Smooth muscle cell (in vitro differentiated cells): Measurements from ENCODE around the gene KCNK4. TPM values are rescaled to one million over a fixed set of nuclear protein-coding genes. Genes with fewer than 3 reads are reported as not detected.
"Not testable (repeated sequence)": the region's sequence is repeated elsewhere in the genome, so short reads cannot be mapped to it uniquely, and the experiment has no call there.

Source experiments
- DNase-seq: peaks from one replicate; lab custom pipeline; 2025; ENCODE audit not compliant: unreplicated experiment; lab: John Stamatoyannopoulos, UW
- H2AFZ ChIP-seq: fragments of 200-600 bp; sonication (generic); 2 replicates; pipeline ENCODE4 v1.6.0; 2016; ENCODE audit warnings: antibody characterized with exemption, low read depth, mild to moderate bottlenecking
- H3F3A ChIP-seq: fragments of 200-600 bp; sonication (generic); 2 replicates; pipeline ENCODE4 v1.6.0; 2017; ENCODE audit warnings: antibody characterized with exemption, low read depth
- H3K27ac ChIP-seq: fragments of 200-600 bp; sonication (generic); 2 replicates; pipeline ENCODE4 v1.5.1; 2016; ENCODE audit warnings: low read depth, mild to moderate bottlenecking
- H3K27me3 ChIP-seq: fragments of 200-600 bp; sonication (generic); 2 replicates; pipeline ENCODE4 v1.6.1; 2016; ENCODE audit warnings: low read depth, mild to moderate bottlenecking
- H3K36me3 ChIP-seq: fragments of 200-600 bp; sonication (generic); 2 replicates; pipeline ENCODE4 v1.5.1; 2016; ENCODE audit warnings: low read depth
- H3K4me1 ChIP-seq: fragments of 200-600 bp; sonication (generic); 2 replicates; pipeline ENCODE4 v1.5.1; 2016; ENCODE audit warnings: low read depth
- H3K4me2 ChIP-seq: fragments of 200-600 bp; sonication (generic); 2 replicates; pipeline ENCODE4 v1.6.0; 2016; ENCODE audit warnings: mild to moderate bottlenecking
- H3K4me3 ChIP-seq: fragments of 200-600 bp; sonication (generic); 2 replicates; pipeline ENCODE4 v1.5.1; 2016; ENCODE audit warnings: mild to moderate bottlenecking
- H3K79me2 ChIP-seq: fragments of 200-600 bp; sonication (generic); 2 replicates; pipeline ENCODE4 v1.6.0; 2016; ENCODE audit warnings: low read depth, mild to moderate bottlenecking
- H3K9ac ChIP-seq: fragments of 200-600 bp; sonication (generic); 2 replicates; pipeline ENCODE4 v1.6.0; 2016; ENCODE audit warnings: low read depth
- H3K9me3 ChIP-seq: fragments of 200-600 bp; sonication (generic); replicated peaks from 2 replicates; pipeline ENCODE4 v1.5.1; 2016; ENCODE audit warnings: low read depth
- H4K20me1 ChIP-seq: fragments of 200-600 bp; sonication (generic); 2 replicates; pipeline ENCODE4 v1.6.0; 2016; ENCODE audit warnings: low read depth
- CTCF ChIP-seq: fragments of 200-600 bp; sonication (generic); IDR thresholded peaks from 2 replicates; pipeline ENCODE4 v1.5.1; 2017; ENCODE audit warnings: borderline replicate concordance, mild to moderate bottlenecking, antibody characterized with exemption; ENCODE audit not compliant: insufficient read depth, poor library complexity, severe bottlenecking
- WGBS: methylation state at CpG from one replicate; pipeline ENCODE4 v1.1.7; 2016; ENCODE audit warnings: low lambda C conversion rate; 5-methylcytosine and 5-hydroxymethylcytosine counted together
- polyA plus RNA-seq: library from polyadenylated mRNA; unstranded; fragments of >200 nt; fragmentation: Nextera tagmentation; extraction: Ambion mirVana; gene quantifications from 2 replicates; pipeline ENCODE4 v1.2.1, GENCODE V29; 2016
- total RNA-seq: library from RNA; depleted of rRNA; stranded (reverse); fragments of >200 nt; gene quantifications from 2 replicates; pipeline ENCODE4 v1.2.3, GENCODE V29; 2014

KCNK4 gene
- total and polyA plus RNA-seq, 2 experiments from 2014 or later, result not detected

GRCh38 chr11:64306563-64306875 lies 15.4 kb downstream of the KCNK4 start:
- no peak for TF ChIP-seq CTCF
- Histone ChIP-seq H4K20me1 (peaks cover 7% of the 10 kb centered on the region), H3K27me3 (no peaks in the 10 kb centered on the region), H3K4me3 (peak overlapping the region; percentile 82), H3K79me2 (peaks cover 30% of the 10 kb centered on the region), H3F3A (no peaks in the 10 kb centered on the region), H3K36me3 (no peaks in the 10 kb centered on the region), H3K9me3 (no peaks in the 10 kb centered on the region), H3K4me1 (peaks cover 6% of the 10 kb centered on the region), H3K9ac (no peak overlapping the region), H3K27ac (no peak overlapping the region), H2AFZ (no peak overlapping the region), H3K4me2 (peak overlapping the region; percentile 99)
- 37% methylated on average over 9 of the region's 9 CpGs for WGBS
- DNase-seq, result no peak

- no peak for DNase-seq
- Histone ChIP-seq H3K79me2 (peaks cover 30% of the 10 kb centered on the region), H3K36me3 (no peaks in the 10 kb centered on the region), H3K4me3 (peak overlapping the region; percentile 82), H4K20me1 (peaks cover 7% of the 10 kb centered on the region), H3F3A (no peaks in the 10 kb centered on the region), H3K4me1 (peaks cover 6% of the 10 kb centered on the region), H3K27me3 (no peaks in the 10 kb centered on the region), H3K27ac (no peak overlapping the region), H2AFZ (no peak overlapping the region), H3K4me2 (peak overlapping the region; percentile 99), H3K9me3 (no peaks in the 10 kb centered on the region), H3K9ac (no peak overlapping the region)
- 91% methylated on average over 15 of the region's 15 CpGs for whole genome bisulfite sequencing
- no peak for TF ChIP-seq CTCF
Measured at GRCh38 chr11:64306876-64307622, 15.9 kb downstream of the KCNK4 start.

- WGBS, result 79% methylated on average over 5 of the region's 5 CpGs
- not testable (repeated sequence) for H3K27ac ChIP-seq, DNase-seq, H4K20me1 ChIP-seq, H3K4me1 ChIP-seq, H3K27me3 ChIP-seq, H2AFZ ChIP-seq, H3K36me3 ChIP-seq, H3K9me3 ChIP-seq, H3K9ac ChIP-seq, H3F3A ChIP-seq, H3K4me2 ChIP-seq, H3K4me3 ChIP-seq
- peaks cover 30% of the 10 kb centered on the region for H3K79me2 ChIP-seq
Measured at GRCh38 chr11:64307795-64308194, 16.7 kb downstream of the KCNK4 start.

GRCh38 chr11:64312947-64313346 lies 21.8 kb downstream of the KCNK4 start:
- peaks cover 15% of the 10 kb centered on the region for H3K79me2 ChIP-seq
- H4K20me1 ChIP-seq, result no peaks in the 10 kb centered on the region
- no peaks in the 10 kb centered on the region for H3K27me3 ChIP-seq
- no peaks in the 10 kb centered on the region for H3K9me3 ChIP-seq
- H3K4me2 ChIP-seq, result no peak overlapping the region
- H3F3A ChIP-seq, result no peaks in the 10 kb centered on the region
- H3K4me3 ChIP-seq, result no peak overlapping the region
- no peak for DNase-seq
- no peaks in the 10 kb centered on the region for H3K36me3 ChIP-seq
- no peak overlapping the region for H3K27ac ChIP-seq
- H3K9ac ChIP-seq, result no peak overlapping the region
- no peak for TF ChIP-seq CTCF
- no peaks in the 10 kb centered on the region for H3K4me1 ChIP-seq
- 98% methylated on average over 10 of the region's 10 CpGs for WGBS
- H2AFZ ChIP-seq, result no peak overlapping the region
